Activated CD4-positive, CD25-positive, alpha-beta regulatory T cell treated with anti-CD3 and anti-CD28 coated beads, Interleukin-2, amount 50 U/mL, for 16 hours (primary cell): ENCODE measurements around the gene HTRA3.

Experiments
- DNase-seq: peaks from one replicate; pipeline ENCODE4 v3.0.0-alpha.2; 2020; ENCODE audit warnings: low read depth, low spot score

Gene HTRA3

GRCh38 chr4:8266508-8266907, 3.0 kb upstream of the HTRA3 start:
- DNase-seq = no peak

DNA sequence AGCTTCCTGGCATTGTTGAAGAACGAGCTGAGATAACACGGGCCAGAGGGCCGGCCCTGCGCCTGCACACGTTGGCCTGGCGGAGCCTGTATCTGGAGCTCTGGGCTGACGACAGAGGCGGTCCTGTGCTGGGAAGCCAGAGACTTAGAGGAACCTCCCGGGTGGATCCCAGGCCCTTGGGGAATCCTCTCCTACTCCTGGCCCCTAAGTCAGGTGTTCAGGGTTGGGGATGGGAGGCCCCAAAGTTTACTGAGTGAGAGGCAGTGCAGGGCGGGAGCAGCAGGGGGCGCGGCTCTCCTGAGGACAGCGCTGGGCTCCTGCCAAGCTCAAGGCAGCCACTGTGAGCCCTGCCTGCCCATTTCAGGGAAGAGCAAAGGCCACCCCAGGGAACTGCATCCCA, 2.5 kb upstream of the HTRA3 start:
- DNase-seq = no peak

DNA sequence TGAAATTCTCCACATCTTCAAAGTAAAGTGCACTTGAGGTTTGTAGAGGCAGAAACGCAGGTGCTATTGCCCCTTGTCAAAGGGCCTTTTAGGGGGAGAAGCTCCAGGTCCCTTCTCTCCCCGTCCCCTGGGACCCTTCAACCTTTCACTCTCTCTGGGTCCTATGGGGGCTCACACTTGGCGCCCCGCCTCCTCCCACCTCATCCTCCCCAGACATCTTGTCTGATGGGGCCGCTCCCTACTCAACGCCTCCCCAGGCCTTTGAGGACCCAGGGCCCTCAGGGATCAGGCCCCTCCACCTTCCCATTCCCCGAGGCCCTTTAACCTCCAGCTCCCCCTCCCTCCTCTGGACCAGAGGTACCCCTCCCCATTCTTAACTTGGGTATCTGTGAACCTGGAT, 1.3 kb upstream of the HTRA3 start:
- DNase-seq = no peak

GRCh38 chr4:8268901-8269534, 536 bp upstream of the HTRA3 start:
- no peak for DNase-seq

- no peak for DNase-seq
Observed at GRCh38 chr4:8270418-8270771, 841 bp downstream of the HTRA3 start.

DNA sequence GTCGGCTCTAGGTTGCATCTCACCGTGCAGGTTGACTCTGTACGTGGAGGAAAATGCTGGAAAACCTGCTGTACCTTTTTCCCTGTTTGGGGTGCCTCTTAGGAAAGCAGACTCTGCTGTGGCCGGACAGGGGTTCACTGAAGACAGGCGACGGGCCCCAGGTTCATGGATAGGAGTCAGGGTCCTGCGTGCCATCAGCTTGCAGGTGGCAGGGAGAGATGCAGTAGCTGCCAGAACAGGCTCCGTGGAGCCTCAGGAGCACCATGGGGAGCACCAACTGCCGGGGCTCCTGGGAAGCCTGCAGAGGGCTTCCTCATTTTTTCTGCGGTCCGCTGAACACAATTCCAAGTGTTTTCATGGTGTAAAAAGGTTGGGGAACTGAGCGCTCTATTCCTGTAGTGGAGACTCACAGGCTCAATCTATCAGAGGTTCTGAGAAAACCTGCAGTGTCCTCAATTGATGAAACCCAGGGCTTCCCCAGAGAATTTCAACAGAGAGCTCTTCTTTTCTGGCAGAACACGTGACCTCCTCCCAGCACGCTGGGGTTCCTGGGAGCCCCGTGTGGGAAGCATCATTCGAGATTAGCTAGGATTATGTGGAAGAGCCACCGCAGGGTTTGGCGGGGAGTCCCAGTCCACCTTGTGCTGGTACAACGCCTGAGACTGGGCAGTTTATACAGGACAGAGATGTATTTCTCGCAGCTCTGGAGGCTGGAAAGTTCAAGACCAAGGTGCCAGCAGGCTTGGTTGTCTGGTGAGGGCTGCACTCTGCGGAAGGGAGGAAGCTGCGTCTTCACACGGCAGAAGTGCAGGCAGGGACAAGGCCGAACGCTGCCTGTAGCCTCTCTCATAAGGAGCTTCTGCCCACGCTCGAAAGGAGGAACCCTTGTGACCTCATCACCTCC, 1.6 kb downstream of the HTRA3 start:
- DNase-seq = no peak

DNA sequence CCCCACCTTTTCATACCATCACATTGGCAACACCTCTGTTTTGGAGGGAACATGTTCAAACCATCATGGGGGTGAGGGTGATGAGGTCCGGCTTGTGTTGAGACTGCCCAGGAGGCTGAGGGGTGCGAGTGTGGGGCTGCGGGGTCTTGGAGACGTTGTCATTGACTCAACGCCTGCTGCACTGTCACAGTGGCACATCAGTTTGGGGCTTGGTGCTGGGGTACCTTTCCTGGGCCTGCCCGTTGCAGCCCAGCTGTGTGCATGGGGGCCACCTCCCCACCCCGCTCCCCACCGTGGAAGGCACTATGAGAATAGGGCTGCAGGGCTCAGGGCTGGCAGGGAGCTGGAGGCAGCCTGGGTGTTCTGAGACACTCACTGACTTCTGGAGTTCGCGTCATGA, 2.3 kb downstream of the HTRA3 start:
- no peak for DNase-seq

GRCh38 chr4:8272472-8273428, 3.2 kb downstream of the HTRA3 start:
- DNase-seq = no peak

- no peak for DNase-seq
Observed at GRCh38 chr4:8273450-8273849, 3.9 kb downstream of the HTRA3 start.

DNA sequence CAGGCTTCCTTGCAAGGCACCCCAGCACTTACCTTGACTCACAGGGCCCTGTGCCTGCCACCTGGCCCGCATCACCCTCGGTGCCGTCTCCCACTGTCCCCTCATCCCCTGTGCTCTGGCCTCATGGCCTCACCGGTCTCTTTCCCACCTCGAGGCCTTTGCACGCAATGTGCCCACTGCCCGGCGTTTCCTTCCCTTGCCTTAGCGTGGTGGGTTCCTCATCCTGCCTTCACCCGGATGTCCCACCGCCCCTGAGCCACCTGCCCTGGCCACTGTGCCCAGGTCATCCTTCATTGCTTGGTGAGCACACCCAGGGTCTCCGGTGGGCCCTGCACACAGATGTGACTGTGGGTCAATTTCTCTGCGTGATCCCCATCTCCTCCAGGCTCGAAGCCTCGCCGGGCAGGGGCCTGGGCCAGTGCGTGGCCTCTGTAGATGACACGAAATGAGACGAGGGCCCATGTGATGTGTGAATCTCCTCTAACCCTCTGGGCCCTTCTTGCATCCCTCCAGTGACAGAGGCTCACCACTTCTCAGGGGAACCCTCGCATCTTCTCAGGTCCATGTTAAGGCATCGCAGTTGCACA, 4.6 kb downstream of the HTRA3 start:
- no peak for DNase-seq

GRCh38 chr4:8274765-8275547, 5.4 kb downstream of the HTRA3 start:
- DNase-seq = no peak

GRCh38 chr4:8275548-8275910, 6.0 kb downstream of the HTRA3 start:
- no peak for DNase-seq

- no peak for DNase-seq
Observed at GRCh38 chr4:8276358-8277240, 7.0 kb downstream of the HTRA3 start.

- no peak for DNase-seq
Observed at GRCh38 chr4:8277356-8278008, 7.9 kb downstream of the HTRA3 start.

DNA sequence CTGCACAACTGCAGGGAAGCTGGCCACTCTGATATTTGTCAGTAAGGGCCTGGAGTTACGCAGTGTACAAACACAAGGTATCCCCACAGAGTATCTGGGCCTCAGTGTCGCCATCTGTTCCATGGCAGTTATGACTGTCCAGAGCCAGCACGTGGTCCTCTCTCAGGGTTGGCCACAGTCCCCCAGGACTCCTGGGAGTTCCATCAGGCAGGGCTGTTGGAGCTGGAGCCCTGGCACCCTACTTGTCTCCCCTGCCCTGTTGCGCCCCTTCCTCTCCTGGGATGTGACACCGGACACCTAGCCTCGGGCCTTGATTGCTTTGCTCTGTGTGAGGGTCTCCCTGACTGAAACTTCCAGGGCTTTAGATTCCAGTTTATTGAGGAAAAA, 8.4 kb downstream of the HTRA3 start:
- DNase-seq = no peak

GRCh38 chr4:8278421-8279287, 9.1 kb downstream of the HTRA3 start:
- no peak for DNase-seq

DNA sequence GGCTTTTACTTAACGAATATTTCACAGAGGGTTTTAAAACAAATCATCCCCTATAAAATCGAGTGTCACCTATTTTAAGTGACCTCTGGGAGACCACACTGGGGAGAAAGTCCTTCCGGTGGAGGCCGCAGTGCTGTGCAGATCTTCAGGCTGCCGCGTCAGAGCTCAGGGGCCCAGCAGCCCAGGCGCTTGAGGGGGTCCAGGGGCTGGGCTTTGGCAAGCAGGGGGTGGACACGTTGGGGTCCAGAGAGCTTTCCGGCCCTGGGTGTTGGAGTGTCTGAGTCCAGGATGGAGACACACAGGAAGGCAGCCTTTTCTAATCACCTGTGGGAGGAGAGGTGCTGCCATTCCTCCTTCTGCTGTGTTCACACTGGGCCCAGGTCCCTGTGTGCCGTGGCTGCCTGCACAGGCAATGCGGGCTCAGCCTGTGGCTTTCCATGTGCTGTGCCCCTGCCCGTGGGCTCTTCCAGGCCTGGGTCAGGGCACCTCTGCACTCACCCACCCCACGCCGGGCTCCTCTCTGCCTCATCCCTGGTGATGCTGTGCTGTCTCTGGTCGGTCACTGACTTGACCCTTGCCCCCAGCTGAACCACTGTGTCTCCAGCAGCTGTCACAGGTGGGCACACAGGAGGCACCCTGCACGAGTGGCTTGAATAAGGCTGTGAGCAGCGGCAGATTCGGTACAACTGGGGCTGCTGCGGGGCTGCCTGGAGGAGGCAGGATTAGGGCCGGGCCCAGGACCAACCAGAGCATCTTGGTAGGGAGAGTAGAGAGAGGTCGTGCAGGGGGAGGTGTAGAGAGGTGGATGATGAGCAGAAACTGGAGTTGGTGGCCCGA, 10.0 kb downstream of the HTRA3 start:
- DNase-seq = no peak
